Large intestine (tissue), 3 donors: ENCODE results near the gene KIF3C. TPM values are rescaled to one million over a fixed set of nuclear protein-coding genes. Genes with fewer than 3 reads are reported as not detected.
"Not testable (repeated sequence)": the region's sequence is repeated elsewhere in the genome, so short reads cannot be mapped to it uniquely, and the experiment has no call there.

ENCODE experiments used
- DNase-seq, 2 donors: peaks; one replicate each; pipeline versions ENCODE4 v3.0.0 to v3.0.0-alpha.2; 2013
- H3K27ac ChIP-seq: one replicate; pipeline ENCODE4 v1.5.1; 2013; ENCODE audit warnings: low read length
- H3K27me3 ChIP-seq: 2 replicates; pipeline ENCODE4 v1.6.1; 2013; ENCODE audit warnings: low read length; ENCODE audit not compliant: control insufficient read depth, insufficient read depth
- H3K36me3 ChIP-seq: 2 replicates; pipeline ENCODE4 v1.6.1; 2013; ENCODE audit warnings: low read length; ENCODE audit not compliant: control insufficient read depth, insufficient read depth
- H3K4me1 ChIP-seq: one replicate; pipeline ENCODE4 v1.6.1; 2013; ENCODE audit warnings: low read length; ENCODE audit not compliant: control insufficient read depth, insufficient read depth
- H3K4me3 ChIP-seq: one replicate; pipeline ENCODE4 v1.5.1; 2013; ENCODE audit warnings: low read length
- H3K9me3 ChIP-seq: one replicate; pipeline ENCODE4 v1.6.1; 2013; ENCODE audit warnings: mild to moderate bottlenecking, low read depth, low read length, moderate library complexity; ENCODE audit not compliant: control insufficient read depth
- whole genome bisulfite sequencing: methylation state at CpG from one replicate; pipeline ENCODE4 v1.1.5; 2013; ENCODE audit warnings: low lambda C conversion rate; ENCODE audit not compliant: insufficient coverage; 5-methylcytosine and 5-hydroxymethylcytosine counted together
- polyA plus RNA-seq: library from polyadenylated mRNA; unstranded; fragments of 120-200 nt; gene quantifications from one replicate; pipeline ENCODE4 v1.2.1, GENCODE V29; 2013

KIF3C gene
- polyA plus RNA-seq, 1 donor: 9.7 TPM

- no peak overlapping the region for H3K4me3 ChIP-seq
- H3K9me3 ChIP-seq: no peaks in the 10 kb centered on the region
- no peaks in the 10 kb centered on the region for H3K4me1 ChIP-seq
- no peak for DNase-seq
- no peaks in the 10 kb centered on the region for H3K36me3 ChIP-seq
- H3K27ac ChIP-seq: no peak overlapping the region
- WGBS: no CpG with 5 or more reads among the region's 7 CpGs
- no peaks in the 10 kb centered on the region for H3K27me3 ChIP-seq
These were observed 17.4 kb downstream of the KIF3C start for GRCh38 chr2:25964891-25965290.

- Histone ChIP-seq H3K4me1 (no peaks in the 10 kb centered on the region), H3K4me3 (no peak overlapping the region), H3K27ac (no peak overlapping the region), H3K36me3 (peaks cover 2% of the 10 kb centered on the region), H3K9me3 (no peaks in the 10 kb centered on the region), H3K27me3 (no peaks in the 10 kb centered on the region)
- WGBS: no CpG with 5 or more reads among the region's 2 CpGs
- DNase-seq: no peak
These were observed 21.4 kb downstream of the KIF3C start for GRCh38 chr2:25960920-25961319.

- DNase-seq: no peak
- Histone ChIP-seq H3K27ac (no peak overlapping the region), H3K27me3 (no peaks in the 10 kb centered on the region), H3K9me3 (no peaks in the 10 kb centered on the region), H3K36me3 (peaks cover 2% of the 10 kb centered on the region), H3K4me3 (no peak overlapping the region), H3K4me1 (no peaks in the 10 kb centered on the region)
- no CpG with 5 or more reads among the region's 4 CpGs for WGBS
These were observed 21.9 kb downstream of the KIF3C start for GRCh38 chr2:25960396-25960795.

GRCh38 chr2:25958611-25959010 lies 23.7 kb downstream of the KIF3C start:
- not testable (repeated sequence) for H3K4me3 ChIP-seq, H3K9me3 ChIP-seq, H3K4me1 ChIP-seq, H3K36me3 ChIP-seq, H3K27me3 ChIP-seq, DNase-seq, H3K27ac ChIP-seq
- WGBS: no CpG with 5 or more reads among the region's 12 CpGs

GRCh38 chr2:25957743-25958142 lies 24.6 kb downstream of the KIF3C start:
- no peaks in the 10 kb centered on the region for H3K27me3 ChIP-seq
- no peaks in the 10 kb centered on the region for H3K9me3 ChIP-seq
- H3K27ac ChIP-seq: no peak overlapping the region
- DNase-seq: no peak
- peaks cover 2% of the 10 kb centered on the region for H3K36me3 ChIP-seq
- no CpG with 5 or more reads among the region's 10 CpGs for WGBS
- H3K4me1 ChIP-seq: no peaks in the 10 kb centered on the region
- no peak overlapping the region for H3K4me3 ChIP-seq

- Histone ChIP-seq H3K4me1 (no peaks in the 10 kb centered on the region), H3K9me3 (no peaks in the 10 kb centered on the region), H3K36me3 (peaks cover 2% of the 10 kb centered on the region), H3K4me3 (no peak overlapping the region), H3K27me3 (no peaks in the 10 kb centered on the region), H3K27ac (no peak overlapping the region)
- WGBS: no CpG with 5 or more reads among the region's 7 CpGs
- DNase-seq: no peak
These were observed 26.3 kb downstream of the KIF3C start for GRCh38 chr2:25955869-25956535.

GRCh38 chr2:25955036-25955435 lies 27.3 kb downstream of the KIF3C start:
- WGBS: no CpG with 5 or more reads among the region's 7 CpGs
- Histone ChIP-seq H3K27ac (no peak overlapping the region), H3K4me1 (no peaks in the 10 kb centered on the region), H3K27me3 (no peaks in the 10 kb centered on the region), H3K9me3 (no peaks in the 10 kb centered on the region), H3K36me3 (peaks cover 2% of the 10 kb centered on the region), H3K4me3 (no peak overlapping the region)
- no peak for DNase-seq

GRCh38 chr2:25954199-25954752 lies 28.0 kb downstream of the KIF3C start:
- WGBS: no CpG with 5 or more reads among the region's 21 CpGs
- no peak for DNase-seq
- Histone ChIP-seq H3K9me3 (no peaks in the 10 kb centered on the region), H3K36me3 (peaks cover 2% of the 10 kb centered on the region), H3K4me1 (no peaks in the 10 kb centered on the region), H3K27me3 (no peaks in the 10 kb centered on the region), H3K4me3 (no peak overlapping the region), H3K27ac (no peak overlapping the region)

GRCh38 chr2:25951071-25951547 lies 31.2 kb downstream of the KIF3C start:
- Histone ChIP-seq H3K36me3 (no peaks in the 10 kb centered on the region), H3K4me1 (no peaks in the 10 kb centered on the region), H3K9me3 (no peaks in the 10 kb centered on the region), H3K27ac (no peak overlapping the region), H3K27me3 (no peaks in the 10 kb centered on the region), H3K4me3 (no peak overlapping the region)
- DNase-seq: peak; percentile 76
- WGBS: no CpG with 5 or more reads among the region's 11 CpGs

GRCh38 chr2:25948437-25948836 lies 33.9 kb downstream of the KIF3C start:
- no peak for DNase-seq
- H3K4me3 ChIP-seq: no peak overlapping the region
- WGBS: 86% methylated on average over 1 of the region's 2 CpGs
- no peaks in the 10 kb centered on the region for H3K36me3 ChIP-seq
- H3K27me3 ChIP-seq: no peaks in the 10 kb centered on the region
- no peak overlapping the region for H3K27ac ChIP-seq
- H3K9me3 ChIP-seq: no peaks in the 10 kb centered on the region
- H3K4me1 ChIP-seq: no peaks in the 10 kb centered on the region

GRCh38 chr2:25941042-25941441 lies 41.3 kb downstream of the KIF3C start:
- 100% methylated on average over 1 of the region's 4 CpGs for WGBS
- DNase-seq: no peak
- H3K4me3 ChIP-seq: no peak overlapping the region
- no peaks in the 10 kb centered on the region for H3K36me3 ChIP-seq
- no peaks in the 10 kb centered on the region for H3K4me1 ChIP-seq
- no peaks in the 10 kb centered on the region for H3K9me3 ChIP-seq
- no peaks in the 10 kb centered on the region for H3K27me3 ChIP-seq
- H3K27ac ChIP-seq: no peak overlapping the region
